GM18517 (cell line): ENCODE measurements around the gene TRIM28.
A peak's percentile ranks its signal among the peaks of the same experiment; 100 is the strongest.
"Not testable (repeated sequence)": the region's sequence is repeated elsewhere in the genome, so short reads cannot be mapped to it uniquely, and the experiment has no call there.

Experiments used
- ATAC-seq: cut with Tn5 transposase; IDR thresholded peaks from one replicate; pipeline ENCODE4 v1.9.1; 2021; ENCODE audit warnings: mild to moderate bottlenecking, moderate library complexity; ENCODE audit not compliant: unreplicated experiment

TRIM28 gene

GRCh38 chr19:58573658-58574164 lies 29.8 kb downstream of the TRIM28 start:
- ATAC-seq = no peak

GRCh38 chr19:58575183-58576041 lies 31.5 kb downstream of the TRIM28 start:
- peak; percentile 44 for ATAC-seq

DNA sequence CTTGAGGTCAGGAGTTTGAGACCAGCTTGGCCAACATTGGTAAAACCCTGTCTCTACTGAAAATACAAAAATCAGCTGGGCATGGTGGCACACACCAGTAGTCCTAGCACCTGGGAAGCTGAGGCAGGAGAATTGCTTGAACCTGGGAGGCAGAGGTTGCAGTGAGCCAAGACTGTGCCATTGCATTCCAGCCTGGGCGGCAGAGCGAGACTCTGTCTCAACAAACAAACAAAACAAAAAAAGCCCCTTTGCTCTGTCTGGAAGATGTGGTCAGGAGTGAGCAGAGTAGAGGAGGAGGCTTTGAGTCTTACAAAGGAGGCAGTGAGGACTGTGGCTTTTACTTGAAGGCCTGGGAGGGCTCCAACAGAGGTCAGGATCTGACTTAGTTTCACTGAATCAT lies 33.7 kb downstream of the TRIM28 start:
- ATAC-seq = not testable (repeated sequence)

DNA sequence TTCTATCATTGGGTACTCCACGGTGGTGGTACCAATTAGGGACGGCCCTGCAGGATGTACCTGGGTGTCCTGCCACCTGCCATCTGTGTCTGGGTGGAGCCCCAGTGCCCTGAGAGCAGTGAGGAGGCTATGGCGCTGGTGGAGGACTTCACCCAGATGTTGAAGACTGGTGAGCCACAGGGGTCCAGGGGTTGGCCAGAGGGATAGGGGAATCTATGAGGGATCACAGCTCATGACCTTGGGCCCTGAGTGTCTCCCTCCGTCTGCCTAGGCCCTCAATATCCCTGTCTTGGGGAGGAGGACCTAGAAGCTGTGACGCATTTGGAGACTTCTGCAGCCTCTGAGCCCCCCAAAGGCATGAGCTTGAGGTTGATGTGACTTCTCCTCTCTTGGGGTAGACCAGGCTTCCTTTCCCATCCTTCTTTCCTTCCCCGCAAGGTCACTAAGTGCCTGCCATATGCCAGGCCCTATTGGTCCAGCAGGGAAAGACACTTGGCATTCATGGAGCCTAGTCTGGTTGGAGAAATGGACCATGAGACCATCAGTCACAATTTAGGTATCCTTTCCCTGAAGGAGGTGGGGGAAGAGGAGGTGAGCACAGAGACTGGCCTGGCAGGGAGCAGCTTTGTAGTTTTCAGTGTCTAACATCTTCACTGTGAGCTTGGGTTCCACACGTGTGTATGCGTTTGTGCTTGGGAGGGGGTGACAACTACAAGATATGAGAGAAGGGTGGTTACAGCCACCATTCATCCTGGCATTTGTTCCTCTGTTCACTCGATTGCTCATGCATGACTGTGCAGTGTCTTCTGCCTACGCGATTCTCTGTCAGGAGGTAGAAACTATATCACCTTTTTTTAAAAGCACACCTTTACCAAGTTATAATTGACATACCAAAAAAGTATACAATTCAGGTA lies 34.4 kb downstream of the TRIM28 start:
- ATAC-seq = no peak

GRCh38 chr19:58579473-58580142 lies 35.7 kb downstream of the TRIM28 start:
- no peak for ATAC-seq

DNA sequence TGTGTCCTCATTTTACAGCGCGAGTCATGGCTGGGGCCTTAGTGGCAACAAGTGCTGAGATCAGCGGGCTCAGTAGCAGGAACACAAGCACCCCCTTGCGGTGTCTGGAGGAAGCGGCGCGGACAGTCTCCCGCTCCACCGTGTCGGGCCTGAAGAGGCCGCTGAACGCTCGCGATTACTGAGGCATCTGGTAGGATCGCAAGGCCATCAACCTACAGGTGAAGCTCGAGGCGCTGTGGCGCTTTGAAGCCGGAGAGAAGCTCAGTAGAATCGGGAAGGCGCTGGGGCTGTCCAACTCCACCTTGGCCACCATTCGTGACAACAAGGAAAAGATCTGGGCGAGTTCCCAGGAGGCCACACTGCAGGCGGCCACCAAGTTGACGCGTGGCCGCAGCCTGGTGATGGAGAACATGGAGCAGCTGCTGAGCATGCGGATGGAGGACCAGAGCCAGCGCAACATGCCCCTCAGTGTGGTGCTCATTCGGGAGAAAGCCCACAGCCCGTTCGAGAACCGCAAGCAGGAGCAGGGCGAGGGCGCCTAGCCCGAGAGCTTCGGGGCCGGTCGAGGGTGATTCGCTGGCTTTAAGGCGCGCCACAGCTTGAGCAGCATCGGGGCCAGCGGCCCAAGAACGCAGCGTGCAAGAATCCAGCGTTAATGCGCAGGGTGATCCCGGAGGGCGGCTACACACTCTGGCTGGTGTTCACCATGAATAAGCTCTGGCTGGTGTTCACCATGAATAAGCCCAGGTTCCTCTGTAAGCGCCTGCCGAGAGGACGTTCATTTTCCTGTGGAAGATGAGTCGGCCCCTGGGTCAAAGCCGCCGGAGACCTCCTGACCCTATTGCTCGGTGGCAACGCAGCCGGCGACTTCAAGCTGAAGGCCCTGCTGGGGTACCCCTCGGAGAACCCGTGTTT lies 37.6 kb downstream of the TRIM28 start:
- ATAC-seq = peak; percentile 55

GRCh38 chr19:58582985-58583384 lies 39.1 kb downstream of the TRIM28 start:
- no peak for ATAC-seq

DNA sequence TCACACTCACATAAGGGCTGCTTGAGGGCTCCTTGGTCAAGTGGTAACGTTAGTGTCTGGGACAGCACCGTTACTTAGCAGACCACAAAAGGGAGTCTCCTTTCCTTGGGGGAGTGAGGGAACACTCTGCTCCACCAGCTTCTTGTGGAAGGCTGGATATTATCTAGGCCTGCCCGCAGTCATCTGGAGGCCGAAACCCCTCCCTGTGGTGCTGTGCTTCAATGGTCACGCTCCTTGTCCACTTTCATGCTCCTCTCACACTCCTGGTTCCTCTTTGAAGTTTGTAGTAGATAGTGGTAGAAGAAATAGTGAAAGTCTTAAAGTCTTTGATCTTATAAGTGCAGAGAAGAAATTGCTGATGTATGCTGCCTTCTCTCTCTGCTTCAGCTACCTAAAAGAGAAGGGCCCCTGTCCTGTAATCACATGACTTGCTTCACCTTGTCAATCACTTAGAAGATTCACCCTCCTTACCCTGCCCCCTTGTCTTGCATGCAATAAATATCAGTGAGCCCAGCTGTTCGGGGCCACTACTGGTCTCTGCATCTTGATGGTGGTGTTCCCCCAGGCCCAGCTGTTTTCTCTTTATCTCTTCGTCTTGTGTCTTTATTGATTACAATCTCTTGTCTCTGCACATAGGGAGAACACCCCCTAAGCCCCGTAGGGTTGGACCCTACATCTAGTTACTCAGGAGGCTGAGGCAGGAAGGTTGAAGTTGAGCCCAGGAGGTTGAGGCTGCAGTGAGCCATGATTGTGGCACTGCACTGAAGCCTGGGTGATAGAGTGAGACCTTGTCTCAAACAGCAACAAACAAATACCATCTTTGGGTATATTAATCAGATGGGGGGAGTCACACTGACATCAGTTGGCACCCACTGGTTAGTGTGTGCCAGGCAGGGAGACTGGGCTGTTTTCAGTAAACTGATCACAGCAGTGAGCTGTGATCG lies 40.9 kb downstream of the TRIM28 start:
- ATAC-seq = no peak

GRCh38 chr19:58585442-58586132 lies 41.7 kb downstream of the TRIM28 start:
- no peak for ATAC-seq

DNA sequence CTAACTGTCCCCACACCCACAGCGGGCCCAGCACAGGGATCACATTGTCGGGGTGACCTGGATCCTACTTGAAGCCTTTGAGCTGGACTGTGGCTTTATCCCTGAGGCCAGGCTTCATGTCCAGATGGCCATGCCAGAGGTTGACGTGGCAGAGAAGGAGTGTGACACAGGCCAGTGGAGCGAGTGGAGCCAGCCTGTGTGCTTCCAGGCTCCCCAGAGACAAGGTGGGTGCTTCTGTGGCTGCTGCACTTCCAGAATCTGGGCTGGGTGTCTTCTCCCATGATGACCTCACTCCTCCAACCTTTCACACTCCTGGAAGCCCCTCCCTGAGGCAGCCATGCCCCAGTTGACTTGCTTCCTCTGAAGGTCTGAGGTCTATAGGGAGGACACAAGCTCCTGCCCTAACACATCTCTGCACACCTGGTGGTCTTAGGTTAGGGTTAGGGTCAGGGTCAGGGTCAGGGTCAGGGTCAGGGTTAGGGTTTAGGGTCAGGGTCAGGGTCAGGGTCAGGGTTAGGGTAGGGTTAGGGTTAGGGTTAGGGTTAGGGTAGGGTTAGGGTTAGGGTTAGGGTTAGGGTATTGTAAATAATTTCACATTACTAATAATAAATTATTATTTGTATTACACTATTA lies 42.4 kb downstream of the TRIM28 start:
- no peak for ATAC-seq
